Hepatocyte (in vitro differentiated cells): ENCODE data around the gene ABCC11. TPM values are rescaled to one million over a fixed set of nuclear protein-coding genes. Genes with fewer than 3 reads are reported as not detected.
A peak's percentile ranks its signal among the peaks of the same experiment; 100 is the strongest.

Source experiments
- DNase-seq: peaks from one replicate; pipeline ENCODE4 v3.0.0-alpha.2; 2016; ENCODE audit warnings: low spot score
- H2AFZ ChIP-seq: fragments of 200-600 bp; sonication (generic); 2 replicates; pipeline ENCODE4 v1.6.0; 2016; ENCODE audit warnings: antibody characterized with exemption, mild to moderate bottlenecking
- H3K27ac ChIP-seq: fragments of 200-600 bp; sonication (generic); 2 replicates; pipeline ENCODE4 v1.5.1; 2016; ENCODE audit warnings: mild to moderate bottlenecking
- H3K27me3 ChIP-seq: fragments of 200-600 bp; sonication (generic); 2 replicates; pipeline ENCODE4 v1.6.1; 2016
- H3K36me3 ChIP-seq: fragments of 200-600 bp; sonication (generic); replicated peaks from 2 replicates; pipeline ENCODE4 v1.5.1; 2016; ENCODE audit warnings: low read depth; ENCODE audit not compliant: insufficient read depth
- H3K4me1 ChIP-seq: fragments of 200-600 bp; sonication (generic); 2 replicates; pipeline ENCODE4 v1.5.1; 2016; ENCODE audit warnings: mild to moderate bottlenecking, moderate library complexity; ENCODE audit not compliant: insufficient read depth
- H3K4me2 ChIP-seq: fragments of 200-600 bp; sonication (generic); 2 replicates; pipeline ENCODE4 v1.6.0; 2016
- H3K4me3 ChIP-seq: fragments of 200-600 bp; sonication (generic); 2 replicates; pipeline ENCODE4 v1.5.1; 2016; ENCODE audit warnings: mild to moderate bottlenecking
- H3K79me2 ChIP-seq: fragments of 200-600 bp; sonication (generic); 2 replicates; pipeline ENCODE4 v1.6.0; 2017; ENCODE audit warnings: mild to moderate bottlenecking
- H3K9me2 ChIP-seq: fragments of 200-600 bp; sonication (generic); replicated peaks from 2 replicates; pipeline ENCODE4 v1.6.0; 2017; ENCODE audit warnings: mild to moderate bottlenecking; ENCODE audit not compliant: insufficient read depth
- H3K9me3 ChIP-seq: fragments of 200-600 bp; sonication (generic); 2 replicates; pipeline ENCODE4 v1.5.1; 2016; ENCODE audit warnings: low read depth, mild to moderate bottlenecking
- H4K20me1 ChIP-seq: fragments of 200-600 bp; sonication (generic); 2 replicates; pipeline ENCODE4 v1.6.0; 2016; ENCODE audit warnings: mild to moderate bottlenecking; ENCODE audit not compliant: insufficient read depth, poor library complexity, severe bottlenecking
- EZH2 ChIP-seq: fragments of 200-600 bp; sonication (generic); IDR thresholded peaks from 2 replicates; pipeline ENCODE4 v1.6.1; 2016; ENCODE audit warnings: antibody characterized with exemption, mild to moderate bottlenecking, borderline replicate concordance
- EZH2phosphoT487 ChIP-seq: fragments of 200-600 bp; sonication (generic); IDR thresholded peaks from one replicate; pipeline ENCODE4 v1.6.1; 2018; ENCODE audit warnings: antibody characterized with exemption, mild to moderate bottlenecking, low read depth, moderate library complexity; ENCODE audit not compliant: unreplicated experiment, severe bottlenecking
- WGBS: methylation state at CpG from one replicate; pipeline ENCODE4 v1.1.6; 2016; ENCODE audit warnings: low lambda C conversion rate; ENCODE audit errors: missing lambda C conversion rate; 5-methylcytosine and 5-hydroxymethylcytosine counted together
- polyA plus RNA-seq: library from polyadenylated mRNA; unstranded; fragments of >200 nt; fragmentation: Nextera tagmentation; extraction: Ambion mirVana; gene quantifications from 2 replicates; pipeline ENCODE4 v1.2.1, GENCODE V29; 2016
- total RNA-seq: library from RNA; depleted of rRNA; stranded (reverse); fragments of >200 nt; gene quantifications from 2 replicates; pipeline ENCODE4 v1.2.3, GENCODE V29; 2014
- TF ChIP-seq, protein P1 (sequence below): fragments of 200-600 bp; sonication (generic); IDR thresholded peaks from 2 replicates; pipeline ENCODE4 v1.5.1; 2016; ENCODE audit warnings: antibody characterized with exemption, mild to moderate bottlenecking; ENCODE audit not compliant: poor library complexity

The ABCC11 gene
- total and polyA plus RNA-seq, 2 experiments from 2014 or later: 0.50 to 2.0 TPM

DNA sequence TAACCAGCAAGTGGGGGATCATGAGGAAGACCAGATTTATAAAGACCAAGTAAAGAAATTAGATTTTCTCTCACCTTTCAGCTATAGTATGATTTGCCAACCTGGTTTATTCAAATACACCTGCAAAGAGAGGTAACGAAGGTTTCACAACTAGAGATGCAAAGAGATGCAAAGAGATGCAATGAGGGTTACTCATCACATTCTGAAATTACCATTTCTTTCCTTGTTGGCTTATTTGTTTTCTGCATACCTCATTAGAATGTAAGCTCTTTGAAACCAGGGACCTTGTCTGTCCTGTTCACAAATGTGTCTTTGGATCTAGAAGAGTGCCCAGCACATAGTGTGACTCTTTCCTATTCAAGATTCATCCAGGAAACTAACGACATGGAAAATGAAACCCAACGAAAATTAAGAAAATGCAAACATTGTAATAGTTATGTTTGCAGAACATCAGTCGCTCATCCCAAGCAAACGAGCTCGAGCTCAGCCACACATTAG lies 12.2 kb downstream of the ABCC11 start:
- no peak overlapping the region for H3K27ac ChIP-seq
- no peak overlapping the region for H3K4me2 ChIP-seq
- no peaks in the 10 kb centered on the region for H3K27me3 ChIP-seq
- H2AFZ ChIP-seq: no peak overlapping the region
- H3K9me2 ChIP-seq: no peaks in the 10 kb centered on the region
- H3K4me1 ChIP-seq: no peaks in the 10 kb centered on the region
- no peaks in the 10 kb centered on the region for H3K36me3 ChIP-seq
- 64% methylated on average over 6 of the region's 6 CpGs for WGBS
- no peak overlapping the region for H3K4me3 ChIP-seq
- no peaks in the 10 kb centered on the region for H3K79me2 ChIP-seq
- no peaks in the 10 kb centered on the region for H3K9me3 ChIP-seq
- no peak for DNase-seq
- H4K20me1 ChIP-seq: no peaks in the 10 kb centered on the region
- TF ChIP-seq EZH2phosphoT487: no peak
- no peak for TF ChIP-seq EZH2
- TF ChIP-seq, protein P1, sequence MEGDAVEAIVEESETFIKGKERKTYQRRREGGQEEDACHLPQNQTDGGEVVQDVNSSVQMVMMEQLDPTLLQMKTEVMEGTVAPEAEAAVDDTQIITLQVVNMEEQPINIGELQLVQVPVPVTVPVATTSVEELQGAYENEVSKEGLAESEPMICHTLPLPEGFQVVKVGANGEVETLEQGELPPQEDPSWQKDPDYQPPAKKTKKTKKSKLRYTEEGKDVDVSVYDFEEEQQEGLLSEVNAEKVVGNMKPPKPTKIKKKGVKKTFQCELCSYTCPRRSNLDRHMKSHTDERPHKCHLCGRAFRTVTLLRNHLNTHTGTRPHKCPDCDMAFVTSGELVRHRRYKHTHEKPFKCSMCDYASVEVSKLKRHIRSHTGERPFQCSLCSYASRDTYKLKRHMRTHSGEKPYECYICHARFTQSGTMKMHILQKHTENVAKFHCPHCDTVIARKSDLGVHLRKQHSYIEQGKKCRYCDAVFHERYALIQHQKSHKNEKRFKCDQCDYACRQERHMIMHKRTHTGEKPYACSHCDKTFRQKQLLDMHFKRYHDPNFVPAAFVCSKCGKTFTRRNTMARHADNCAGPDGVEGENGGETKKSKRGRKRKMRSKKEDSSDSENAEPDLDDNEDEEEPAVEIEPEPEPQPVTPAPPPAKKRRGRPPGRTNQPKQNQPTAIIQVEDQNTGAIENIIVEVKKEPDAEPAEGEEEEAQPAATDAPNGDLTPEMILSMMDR: no peak

DNA sequence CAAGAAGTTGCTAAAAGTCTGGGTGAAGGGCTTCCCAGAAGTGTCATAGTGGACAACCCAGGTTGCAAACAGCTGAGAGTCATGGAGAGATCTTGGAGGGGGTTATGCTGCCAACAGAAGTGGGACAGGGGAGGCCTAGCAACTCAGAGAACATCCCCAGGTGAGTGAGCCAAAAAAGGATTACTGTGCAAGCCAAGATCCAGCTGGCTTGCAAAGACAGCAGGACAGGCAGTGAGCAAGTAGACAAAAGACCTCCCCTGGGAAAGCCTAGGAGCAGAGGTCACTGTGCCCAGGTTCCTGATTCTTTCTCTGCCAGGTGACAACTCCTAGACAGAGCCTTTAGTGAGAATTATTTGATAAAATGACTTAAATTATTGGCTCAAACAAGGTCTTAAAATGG lies 12.7 kb downstream of the ABCC11 start:
- H3K4me1 ChIP-seq: no peaks in the 10 kb centered on the region
- H3K4me3 ChIP-seq: no peak overlapping the region
- no peaks in the 10 kb centered on the region for H3K79me2 ChIP-seq
- no peak for DNase-seq
- H4K20me1 ChIP-seq: no peaks in the 10 kb centered on the region
- H3K4me2 ChIP-seq: no peak overlapping the region
- H3K27me3 ChIP-seq: no peaks in the 10 kb centered on the region
- no peak overlapping the region for H3K27ac ChIP-seq
- TF ChIP-seq EZH2 (no peak), EZH2phosphoT487 (no peak)
- TF ChIP-seq, protein P1: no peak
- H3K9me2 ChIP-seq: no peaks in the 10 kb centered on the region
- H3K36me3 ChIP-seq: no peaks in the 10 kb centered on the region
- no peak overlapping the region for H2AFZ ChIP-seq
- H3K9me3 ChIP-seq: no peaks in the 10 kb centered on the region

- Histone ChIP-seq H3K27me3 (no peaks in the 10 kb centered on the region), H3K4me1 (no peaks in the 10 kb centered on the region), H3K4me2 (no peak overlapping the region), H3K9me3 (no peaks in the 10 kb centered on the region), H3K36me3 (no peaks in the 10 kb centered on the region), H4K20me1 (no peaks in the 10 kb centered on the region), H3K4me3 (no peak overlapping the region), H3K79me2 (no peaks in the 10 kb centered on the region), H3K9me2 (no peaks in the 10 kb centered on the region), H2AFZ (no peak overlapping the region), H3K27ac (peak overlapping the region; percentile 24)
- no peak for TF ChIP-seq EZH2
- 87% methylated on average over 2 of the region's 2 CpGs for WGBS
- DNase-seq: no peak
Measured at GRCh38 chr16:48232493-48233040, 14.8 kb downstream of the ABCC11 start.

DNA sequence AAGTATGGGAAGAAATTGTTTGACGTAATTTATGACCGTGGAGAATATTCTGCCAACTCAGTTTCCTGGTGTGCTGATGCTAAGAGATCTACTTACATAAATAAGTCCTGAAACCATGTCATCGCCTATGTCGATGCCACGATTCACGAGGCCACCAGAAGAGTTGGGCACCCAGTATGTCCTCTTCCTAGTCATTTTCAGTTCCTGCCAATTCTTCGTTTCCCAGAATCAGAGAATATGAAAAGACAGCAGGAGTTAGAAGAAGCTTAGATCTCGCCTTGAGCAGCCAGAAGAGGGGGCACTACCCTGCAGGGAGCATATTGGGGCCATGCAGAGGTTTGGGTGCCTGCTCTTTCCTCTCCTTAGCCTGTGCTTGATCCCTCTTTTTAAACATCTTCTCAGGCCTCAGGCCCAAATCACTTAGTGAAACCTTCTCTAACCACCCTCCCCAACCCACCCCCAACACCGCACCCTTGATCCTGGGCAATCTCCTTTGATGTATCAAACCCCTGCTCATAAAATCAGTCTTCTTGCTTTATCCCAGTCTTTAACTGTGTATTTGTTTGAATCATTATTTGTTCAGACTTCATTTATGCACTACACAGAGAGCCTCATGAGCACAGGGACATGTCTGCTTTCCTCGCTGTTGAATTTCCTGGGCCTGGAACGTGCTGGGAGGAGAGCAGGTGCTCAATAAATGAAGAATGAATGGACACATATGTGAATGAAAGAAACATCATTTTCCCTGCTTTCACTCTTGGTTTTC lies 15.4 kb downstream of the ABCC11 start:
- peak; percentile 46 for DNase-seq
- Histone ChIP-seq H3K9me3 (no peaks in the 10 kb centered on the region), H3K4me3 (no peak overlapping the region), H3K27me3 (no peaks in the 10 kb centered on the region), H2AFZ (no peak overlapping the region), H3K4me1 (no peaks in the 10 kb centered on the region), H3K27ac (peak overlapping the region; percentile 24), H3K36me3 (no peaks in the 10 kb centered on the region), H3K9me2 (no peaks in the 10 kb centered on the region), H4K20me1 (no peaks in the 10 kb centered on the region), H3K4me2 (no peak overlapping the region), H3K79me2 (no peaks in the 10 kb centered on the region)
- WGBS: 73% methylated on average over 11 of the region's 11 CpGs
- TF ChIP-seq, protein P1: peak; percentile 52
- no peak for TF ChIP-seq EZH2
